PFSK-1 (cell line): Measurements from ENCODE around the gene CACNB3.

Experiments
- POLR2AphosphoS5 ChIP-seq: IDR thresholded peaks from 2 replicates; pipeline ENCODE4 v1.6.1; 2012; ENCODE audit warnings: low read depth, mild to moderate bottlenecking, control low read depth, low read length, moderate library complexity
- TAF1 ChIP-seq: IDR thresholded peaks from 2 replicates; pipeline ENCODE4 v1.6.1; 2012; ENCODE audit warnings: low read length, control low read depth, borderline replicate concordance; ENCODE audit not compliant: insufficient read depth

GRCh38 chr12:48828841-48829575 lies 10.7 kb downstream of the CACNB3 start:
- TF ChIP-seq TAF1 (no peak), POLR2AphosphoS5 (no peak)
